Transverse colon (tissue), 4 donors: ENCODE results near the gene TMEM117.

Source experiments
- CTCF ChIP-seq, 5 experiments: fragments of 200-600 bp in 3 of 5; fragments of 450-650 bp in 2 of 5; sonication (generic) in 3 of 5; IDR thresholded peaks; 1 replicate in 2 of 5; 2 replicates in 3 of 5; pipeline ENCODE4 v1.5.1; 2016 to 2017; ENCODE audit warnings: antibody characterized with exemption in 5 of 5, inconsistent platforms in 3 of 5, mild to moderate bottlenecking in 2 of 5, moderate library complexity in 1 of 5
- POLR2AphosphoS5 ChIP-seq, 3 donors: sonication (generic); formaldehyde crosslinking; IDR thresholded peaks; one replicate each; pipeline ENCODE4 v1.6.1; 2016; ENCODE audit warnings: antibody characterized with exemption in 3 of 3

GRCh38 chr12:44224399-44225148, 388.7 kb downstream of the TMEM117 start:
- TF ChIP-seq CTCF (IDR thresholded peaks at IDR 0.05) (no peak), POLR2AphosphoS5 (IDR thresholded peaks at IDR 0.05) (no peak)
